ENCODE measurements around the gene TFIP11.
A peak's percentile ranks its signal among the peaks of the same experiment; 100 is the strongest.

TFIP11 gene

DNA sequence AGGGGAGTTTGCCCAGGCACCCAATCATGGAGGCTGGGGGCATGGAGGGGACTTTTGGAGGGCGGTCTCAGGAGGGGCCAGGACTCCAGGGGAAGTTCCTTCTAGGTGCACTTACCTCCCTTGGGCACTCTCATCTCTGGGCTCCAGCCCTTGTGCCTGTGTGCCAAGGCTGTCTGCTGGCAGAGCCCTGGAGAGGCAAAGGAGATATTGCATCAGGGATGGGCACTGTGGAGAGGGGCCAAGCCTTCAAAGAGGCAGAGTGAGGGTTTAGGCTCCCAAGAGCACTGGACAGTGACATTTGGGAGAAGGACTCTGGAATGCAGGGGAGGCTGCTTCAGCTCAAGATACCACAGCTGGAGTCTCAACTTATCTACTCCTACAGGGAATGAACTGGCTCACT lies 32.2 kb upstream of the TFIP11 start:
- H3K27ac ChIP-seq: peak overlapping the region; percentile 86

GRCh38 chr22:26542831-26543230 lies 30.6 kb upstream of the TFIP11 start:
- peak overlapping the region; percentile 86 for H3K27ac ChIP-seq
- peak overlapping the region; percentile 69 for H3K4me2 ChIP-seq
- no peak overlapping the region for H3K4me3 ChIP-seq
- H3K4me1 ChIP-seq: peaks cover 88% of the 10 kb centered on the region
- H3K9me3 ChIP-seq: no peaks in the 10 kb centered on the region
- peak overlapping the region; percentile 67; the same call in 1 of the 2 replicates for H3K9ac ChIP-seq
- no peak for TF ChIP-seq Cebpa-rat (IDR thresholded peaks at IDR 0.05)
- H3K36me3 ChIP-seq: peaks cover 54% of the 10 kb centered on the region
- no peaks in the 10 kb centered on the region for H4K20me1 ChIP-seq
- no peaks in the 10 kb centered on the region for H3K27me3 ChIP-seq

More for the DNA sequence above, 32.2 kb upstream of the TFIP11 start:
- Histone ChIP-seq H3K9ac (peak overlapping the region; percentile 46; the same call in 1 of the 2 replicates), H3K4me2 (peak overlapping the region; percentile 69), H3K27me3 (no peaks in the 10 kb centered on the region), H3K9me3 (no peaks in the 10 kb centered on the region), H3K4me1 (peaks cover 97% of the 10 kb centered on the region), H3K4me3 (0 out of 2 replicates have a peak overlapping the region, but pooled peaks have one; percentile 27), H3K36me3 (peaks cover 39% of the 10 kb centered on the region), H4K20me1 (no peaks in the 10 kb centered on the region)
- no peak for TF ChIP-seq Cebpa-rat (IDR thresholded peaks at IDR 0.05)

DNA sequence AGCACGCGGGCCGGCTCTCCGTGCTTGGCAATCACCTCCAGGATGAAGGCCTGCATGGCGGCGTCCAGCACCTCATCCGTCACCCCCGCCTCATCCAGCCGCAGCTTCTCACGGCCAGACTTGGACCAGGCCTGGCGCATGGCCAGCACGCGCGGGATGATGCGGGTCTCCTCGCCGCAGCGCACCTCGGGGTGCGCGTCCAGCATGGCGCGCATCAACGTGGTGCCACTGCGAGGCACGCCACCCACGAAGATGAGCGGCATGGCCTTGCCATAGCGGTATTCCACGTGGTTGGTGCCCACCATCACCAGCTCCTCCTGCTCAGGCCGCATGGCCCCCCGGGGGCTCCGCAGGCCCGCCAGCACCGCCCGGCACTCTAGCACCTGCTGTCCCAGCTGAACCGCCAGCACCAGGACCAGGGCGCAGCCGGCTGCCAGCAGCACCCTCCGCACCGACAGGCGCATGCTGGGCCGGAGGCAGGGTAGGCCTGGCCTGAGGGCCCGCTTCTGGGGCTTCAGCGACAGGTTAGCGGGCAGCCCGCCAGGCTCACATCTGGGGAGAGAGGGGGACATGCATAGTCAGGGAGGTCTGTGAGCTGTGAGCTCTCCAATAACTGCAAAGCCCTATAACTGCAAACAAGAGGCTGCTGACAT lies 29.0 kb upstream of the TFIP11 start:
- H4K20me1 ChIP-seq: no peaks in the 10 kb centered on the region
- peaks cover 82% of the 10 kb centered on the region for H3K4me1 ChIP-seq
- H3K36me3 ChIP-seq: peaks cover 60% of the 10 kb centered on the region
- no peak overlapping the region for H3K4me3 ChIP-seq
- H3K9me3 ChIP-seq: no peaks in the 10 kb centered on the region
- H3K27ac ChIP-seq: peak overlapping the region; percentile 86
- H3K27me3 ChIP-seq: no peaks in the 10 kb centered on the region
- H3K4me2 ChIP-seq: peak overlapping the region; percentile 69
- no peak for TF ChIP-seq Cebpa-rat (IDR thresholded peaks at IDR 0.05)
- H3K9ac ChIP-seq: no peak overlapping the region; the same call in 1 of the 2 replicates

DNA sequence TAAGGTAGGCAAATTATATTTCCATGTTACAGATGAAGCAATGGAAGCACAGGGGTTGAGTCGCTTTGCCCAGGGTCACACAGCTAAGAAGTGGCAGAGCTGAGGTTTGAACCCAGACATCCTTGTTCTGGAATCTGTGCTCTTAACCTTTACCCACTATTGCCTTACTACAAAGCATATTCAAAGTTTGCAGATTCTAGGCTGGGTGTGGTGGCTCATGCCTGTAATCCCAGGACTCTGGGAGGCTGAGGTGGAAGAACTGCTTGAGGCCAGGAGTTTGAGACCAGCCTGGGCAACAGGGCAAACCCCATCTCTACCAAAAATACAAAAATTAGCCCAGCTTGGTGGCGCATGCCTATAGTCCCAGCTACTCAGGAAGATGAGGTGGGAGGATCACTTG lies 27.8 kb upstream of the TFIP11 start:
- TF ChIP-seq Cebpa-rat (IDR thresholded peaks at IDR 0.05): no peak
- peaks cover 82% of the 10 kb centered on the region for H3K4me1 ChIP-seq
- 0 out of 2 replicates have a peak overlapping the region, but pooled peaks have one; percentile 35 for H3K9ac ChIP-seq
- no peaks in the 10 kb centered on the region for H3K9me3 ChIP-seq
- H4K20me1 ChIP-seq: no peaks in the 10 kb centered on the region
- no peaks in the 10 kb centered on the region for H3K27me3 ChIP-seq
- peak overlapping the region; percentile 69 for H3K4me2 ChIP-seq
- peak overlapping the region; percentile 86 for H3K27ac ChIP-seq
- H3K4me3 ChIP-seq: no peak overlapping the region
- peaks cover 65% of the 10 kb centered on the region for H3K36me3 ChIP-seq

DNA sequence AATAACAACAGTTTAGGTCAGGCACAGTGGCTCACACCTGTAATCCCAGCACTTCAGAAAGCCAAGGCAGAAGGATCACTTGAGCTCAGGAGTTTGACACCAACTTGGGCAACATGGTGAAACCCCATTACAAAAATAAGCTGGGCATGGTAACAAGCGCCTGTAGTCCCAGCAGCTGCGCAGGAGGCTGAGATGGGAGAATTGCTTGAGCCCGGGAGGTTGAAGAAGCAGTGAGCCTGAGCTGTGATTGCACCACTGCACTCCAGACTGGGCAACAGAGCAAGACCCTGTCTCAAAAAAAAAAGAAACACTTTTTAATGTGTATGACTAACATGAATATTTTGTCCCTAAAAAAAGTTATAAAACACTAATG lies 24.5 kb upstream of the TFIP11 start:
- peak overlapping the region; percentile 83 for H3K27ac ChIP-seq
- H3K4me2 ChIP-seq: peak overlapping the region; percentile 77; the same call in 1 of the 2 replicates
- TF ChIP-seq Cebpa-rat (IDR thresholded peaks at IDR 0.05): no peak
- H3K36me3 ChIP-seq: peaks cover 85% of the 10 kb centered on the region
- no peak overlapping the region for H3K9ac ChIP-seq
- peaks cover 69% of the 10 kb centered on the region for H3K4me1 ChIP-seq
- H3K9me3 ChIP-seq: no peaks in the 10 kb centered on the region
- no peaks in the 10 kb centered on the region for H3K27me3 ChIP-seq
- H4K20me1 ChIP-seq: no peaks in the 10 kb centered on the region
- no peak overlapping the region for H3K4me3 ChIP-seq

- Histone ChIP-seq H3K4me3 (no peak overlapping the region), H3K4me2 (peak overlapping the region; percentile 77), H4K20me1 (no peaks in the 10 kb centered on the region), H3K27ac (peak overlapping the region; percentile 83), H3K9ac (no peak overlapping the region), H3K36me3 (peaks cover 85% of the 10 kb centered on the region), H3K9me3 (no peaks in the 10 kb centered on the region), H3K4me1 (peaks cover 64% of the 10 kb centered on the region), H3K27me3 (no peaks in the 10 kb centered on the region)
- no peak for TF ChIP-seq Cebpa-rat (IDR thresholded peaks at IDR 0.05)
Measured at GRCh38 chr22:26536056-26536761, 23.9 kb upstream of the TFIP11 start.

- TF ChIP-seq Cebpa-rat (IDR thresholded peaks at IDR 0.05): no peak
- Histone ChIP-seq H4K20me1 (no peaks in the 10 kb centered on the region), H3K27me3 (no peaks in the 10 kb centered on the region), H3K36me3 (peaks cover 85% of the 10 kb centered on the region), H3K27ac (peak overlapping the region; percentile 83), H3K4me1 (peaks cover 57% of the 10 kb centered on the region), H3K4me2 (peak overlapping the region; percentile 77), H3K9me3 (no peaks in the 10 kb centered on the region), H3K4me3 (no peak overlapping the region), H3K9ac (peak overlapping the region; percentile 67)
Measured at GRCh38 chr22:26535603-26535908, 23.3 kb upstream of the TFIP11 start.

GRCh38 chr22:26534874-26535602 lies 22.8 kb upstream of the TFIP11 start:
- H4K20me1 ChIP-seq: no peaks in the 10 kb centered on the region
- peaks cover 85% of the 10 kb centered on the region for H3K36me3 ChIP-seq
- H3K27me3 ChIP-seq: no peaks in the 10 kb centered on the region
- H3K9ac ChIP-seq: peak overlapping the region; percentile 67
- TF ChIP-seq Cebpa-rat (IDR thresholded peaks at IDR 0.05): no peak
- peak overlapping the region; percentile 77 for H3K4me2 ChIP-seq
- H3K4me3 ChIP-seq: no peak overlapping the region
- peaks cover 52% of the 10 kb centered on the region for H3K4me1 ChIP-seq
- peak overlapping the region; percentile 83 for H3K27ac ChIP-seq
- no peaks in the 10 kb centered on the region for H3K9me3 ChIP-seq

DNA sequence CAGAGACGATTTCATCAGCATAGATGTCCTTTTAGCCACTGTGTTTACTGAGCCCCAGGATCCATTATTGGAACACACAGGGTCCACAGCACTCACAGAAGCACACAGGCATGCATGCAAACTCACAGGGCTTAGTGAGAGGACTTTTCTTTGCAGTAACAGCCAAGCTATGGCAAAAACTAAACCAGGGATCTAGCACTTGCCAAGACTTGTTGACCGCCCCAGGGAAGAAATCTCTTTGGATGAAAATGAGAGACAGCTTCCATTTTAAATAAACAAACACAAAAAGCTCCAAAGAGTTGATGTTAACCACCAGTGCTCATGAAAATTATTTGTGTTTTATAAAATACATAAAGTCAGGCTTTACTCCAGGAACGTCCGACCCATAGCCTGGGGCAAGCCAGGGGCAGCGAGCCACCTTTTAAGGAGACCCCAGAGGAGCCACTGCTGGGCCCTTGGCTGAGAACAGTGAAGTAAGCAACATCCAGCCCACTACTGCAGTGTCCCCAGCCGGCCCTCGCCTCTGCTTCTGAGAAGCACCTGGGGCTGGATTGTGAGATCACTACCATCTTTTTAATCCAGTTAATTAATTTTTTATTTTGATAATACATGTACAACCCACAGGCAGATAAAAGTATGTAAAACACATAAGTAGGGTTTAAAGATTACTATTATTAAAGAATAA lies 22.0 kb upstream of the TFIP11 start:
- H3K4me1 ChIP-seq: peaks cover 46% of the 10 kb centered on the region
- H3K36me3 ChIP-seq: peaks cover 85% of the 10 kb centered on the region
- H3K9ac ChIP-seq: peak overlapping the region; percentile 67
- peak overlapping the region; percentile 77 for H3K4me2 ChIP-seq
- peak overlapping the region; percentile 83 for H3K27ac ChIP-seq
- no peak overlapping the region for H3K4me3 ChIP-seq
- H3K9me3 ChIP-seq: no peaks in the 10 kb centered on the region
- TF ChIP-seq Cebpa-rat (IDR thresholded peaks at IDR 0.05): no peak
- H3K27me3 ChIP-seq: no peaks in the 10 kb centered on the region
- no peaks in the 10 kb centered on the region for H4K20me1 ChIP-seq
